ENCODE measurements around the gene ARID4B. TPM values are rescaled to one million over a fixed set of nuclear protein-coding genes. Genes with fewer than 3 reads are reported as not detected.
A peak's percentile ranks its signal among the peaks of the same experiment; 100 is the strongest.
"Not testable (repeated sequence)": the region's sequence is repeated elsewhere in the genome, so short reads cannot be mapped to it uniquely, and the experiment has no call there.

Gene ARID4B
- polyA plus RNA-seq, 2 of the 4 experiments (the other 2 are of a cell fraction): 14.9 to 16.0 TPM

DNA sequence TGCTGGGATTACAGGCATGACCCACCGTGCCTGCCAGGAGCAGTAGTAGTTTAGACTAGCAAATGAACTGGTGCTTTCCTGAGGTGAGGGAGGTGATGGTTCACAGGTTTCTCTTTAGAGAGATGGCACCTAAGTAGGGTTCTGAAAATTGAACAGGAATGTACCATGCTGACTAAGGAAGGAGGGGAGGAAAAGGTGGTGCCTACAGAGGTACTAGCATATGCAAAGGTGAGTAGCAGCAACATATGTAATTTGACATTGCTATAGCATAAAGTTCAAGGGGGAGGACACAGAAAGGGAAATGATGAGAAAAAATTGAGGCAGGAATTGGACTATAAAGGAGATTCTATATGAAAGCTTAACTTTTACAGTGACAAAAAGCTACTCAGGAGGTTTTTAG is 101.0 kb downstream of the ARID4B start:
- CTCF ChIA-PET: no interaction called here
- Histone ChIP-seq H3K4me2 (no peak overlapping the region), H3K27ac (no peak overlapping the region), H3K4me1 (no peaks in the 10 kb centered on the region), H3K4me3 (no peak overlapping the region), H3K9me3 (no peaks in the 10 kb centered on the region)
- POLR2A ChIA-PET: no interaction called here
- WGBS (ENCODE audit: missing lambda C conversion rate): 78% methylated on average over 1 of the region's 1 CpG
- ATAC-seq (no peak), DNase-seq (ENCODE audit: low read depth in 1 of 2, low spot score in 1 of 2) (no peak), FAIRE-seq (no peak)
- TF ChIP-seq CBX2 (IDR thresholded peaks at IDR 0.05; ENCODE audit: borderline replicate concordance, low read depth): no peak

DNA sequence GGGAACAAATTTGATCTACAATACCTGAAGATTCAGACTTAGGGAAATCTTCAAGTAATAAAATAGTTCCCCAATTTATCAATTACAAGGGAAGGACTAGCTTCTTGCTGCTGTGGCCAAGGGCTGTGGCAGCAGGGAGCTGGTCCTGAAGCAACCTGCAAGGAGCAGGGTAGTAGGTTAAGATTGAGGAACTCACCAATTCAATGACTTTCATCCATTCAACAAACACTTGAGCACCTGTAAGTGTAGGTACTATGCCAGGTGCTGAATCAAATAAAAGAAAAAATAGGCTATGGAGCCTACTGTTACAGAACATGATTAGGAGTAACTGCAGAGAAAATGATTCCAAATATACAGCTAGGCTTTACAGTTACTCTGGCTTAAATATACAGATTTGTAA is 102.7 kb downstream of the ARID4B start:
- ChIA-PET POLR2A (no interaction called here), CTCF (interaction anchor here (0.9 to 1.4 kb wide), 3 partner anchors 44 to 190 kb away, joined by 3 to 4 read pairs (median 4); no protein-coding TSS in a partner anchor)
- Histone ChIP-seq H3K4me1 (no peaks in the 10 kb centered on the region), H3K4me2 (no peak overlapping the region), H3K27ac (no peak overlapping the region), H3K4me3 (no peak overlapping the region), H3K9me3 (no peaks in the 10 kb centered on the region)
- DNase-seq (ENCODE audit: low read depth in 1 of 2, low spot score in 1 of 2) (no peak), FAIRE-seq (no peak), ATAC-seq (no peak)
- TF ChIP-seq EHMT2 (IDR thresholded peaks at IDR 0.05; ENCODE audit: low read depth) (no peak), CTCF (IDR thresholded peaks at IDR 0.05) (no peak), ZSCAN20 (CRISPR knock-in tag; IDR thresholded peaks at IDR 0.05) (no peak), USF2 (IDR thresholded peaks at IDR 0.05) (no peak), HOXB5 (CRISPR knock-in tag; IDR thresholded peaks at IDR 0.05) (no peak), RCOR1 (IDR thresholded peaks at IDR 0.05; ENCODE audit: low read depth, low read length) (no peak), CBX2 (IDR thresholded peaks at IDR 0.05; ENCODE audit: borderline replicate concordance, low read depth) (no peak)
- TF ChIP-seq, protein P1, sequence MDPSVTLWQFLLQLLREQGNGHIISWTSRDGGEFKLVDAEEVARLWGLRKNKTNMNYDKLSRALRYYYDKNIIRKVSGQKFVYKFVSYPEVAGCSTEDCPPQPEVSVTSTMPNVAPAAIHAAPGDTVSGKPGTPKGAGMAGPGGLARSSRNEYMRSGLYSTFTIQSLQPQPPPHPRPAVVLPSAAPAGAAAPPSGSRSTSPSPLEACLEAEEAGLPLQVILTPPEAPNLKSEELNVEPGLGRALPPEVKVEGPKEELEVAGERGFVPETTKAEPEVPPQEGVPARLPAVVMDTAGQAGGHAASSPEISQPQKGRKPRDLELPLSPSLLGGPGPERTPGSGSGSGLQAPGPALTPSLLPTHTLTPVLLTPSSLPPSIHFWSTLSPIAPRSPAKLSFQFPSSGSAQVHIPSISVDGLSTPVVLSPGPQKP (IDR thresholded peaks at IDR 0.05; ENCODE audit: low read depth, low read length): no peak

DNA sequence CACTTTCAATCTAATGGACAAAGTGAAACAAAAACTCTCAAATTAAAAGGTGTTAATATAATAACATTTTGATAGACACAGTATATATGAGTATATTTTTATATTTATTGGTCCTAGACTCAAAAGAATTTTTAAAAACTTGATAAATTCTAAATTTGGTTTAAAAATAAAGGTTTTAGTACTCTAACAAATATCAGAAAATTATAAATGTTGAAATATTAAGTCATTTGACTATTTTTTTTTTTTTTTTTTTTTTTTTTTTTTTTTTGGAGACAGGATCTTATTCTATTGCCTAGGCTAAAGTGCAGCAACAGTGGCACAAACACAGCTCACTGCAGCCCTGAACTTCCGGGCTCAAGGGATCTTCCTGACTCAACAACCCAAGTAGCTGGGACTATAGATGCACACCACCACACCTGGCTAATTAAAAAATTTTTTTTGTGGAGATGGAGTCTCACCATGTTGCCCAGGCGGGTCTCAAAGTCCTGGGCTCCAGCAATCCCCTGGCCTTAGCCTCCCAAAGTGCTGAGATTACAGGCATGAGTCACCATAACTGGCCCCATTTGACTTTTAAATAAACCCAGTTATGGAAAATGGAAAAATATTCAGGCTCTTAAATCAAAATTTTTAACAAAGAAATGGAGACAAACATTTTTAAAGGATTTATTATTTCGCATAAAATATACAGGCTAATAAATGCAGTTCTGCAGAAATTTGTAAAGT is 106.2 kb downstream of the ARID4B start:
- ATAC-seq (no peak), FAIRE-seq (no peak), DNase-seq (ENCODE audit: low read depth in 1 of 2, low spot score in 1 of 2) (no peak)
- WGBS (ENCODE audit: missing lambda C conversion rate): 96% methylated on average over 3 of the region's 3 CpGs
- ChIA-PET POLR2A (no interaction called here), CTCF (interaction anchor here (0.6 to 2.1 kb wide), 4 partner anchors 9 to 246 kb away, joined by 3 to 4 read pairs (median 4); no protein-coding TSS in a partner anchor)
- Histone ChIP-seq H3K4me1 (no peaks in the 10 kb centered on the region), H3K4me2 (no peak overlapping the region), H3K27ac (no peak overlapping the region), H3K9me3 (no peaks in the 10 kb centered on the region), H3K4me3 (no peak overlapping the region)
- TF ChIP-seq FOSL2 (IDR thresholded peaks at IDR 0.05) (no peak), FOSL2 (CRISPR knock-in tag; IDR thresholded peaks at IDR 0.05) (peak; percentile 24; the same call in 1 of the 2 replicates), ZNF302 (CRISPR knock-in tag; IDR thresholded peaks at IDR 0.05) (no peak)

DNA sequence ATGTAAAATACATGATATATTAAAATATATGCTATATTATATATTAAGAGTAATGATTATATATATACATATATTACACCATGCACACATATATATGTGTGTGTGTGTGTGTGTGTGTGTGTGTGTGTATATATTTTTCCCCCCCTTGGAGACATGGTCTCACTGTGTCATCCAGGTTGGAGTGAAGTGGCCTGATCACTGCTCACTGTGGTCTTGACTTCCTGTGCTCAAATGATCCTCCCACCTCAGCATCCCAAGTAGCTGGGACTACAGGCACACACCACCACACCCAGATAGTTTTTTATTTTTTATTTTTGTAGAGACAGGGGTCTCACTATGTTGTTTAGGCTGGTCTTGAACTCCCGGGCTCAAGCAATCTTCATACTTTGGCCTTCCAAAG is 112.5 kb downstream of the ARID4B start:
- Histone ChIP-seq H3K27ac (no peak overlapping the region), H3K4me3 (no peak overlapping the region), H3K9me3 (no peaks in the 10 kb centered on the region), H3K4me2 (no peak overlapping the region), H3K4me1 (no peaks in the 10 kb centered on the region)
- FAIRE-seq: no peak
- CTCF ChIA-PET: interaction anchor here (0.6 to 1.4 kb wide), 3 partner anchors 26 to 202 kb away, joined by 3 to 4 read pairs (median 3); no protein-coding TSS in a partner anchor
- TF ChIP-seq RCOR1 (IDR thresholded peaks at IDR 0.05; ENCODE audit: low read depth, low read length) (no peak), FOXS1 (CRISPR knock-in tag; IDR thresholded peaks at IDR 0.05) (no peak), HDAC2 (IDR thresholded peaks at IDR 0.05) (no peak), GATA3 (IDR thresholded peaks at IDR 0.05; ENCODE audit: borderline replicate concordance) (no peak), KDM5A (IDR thresholded peaks at IDR 0.05) (no peak)
- WGBS (ENCODE audit: missing lambda C conversion rate): 91% methylated on average over 1 of the region's 1 CpG
- no peak for ATAC-seq
- DNase-seq (ENCODE audit: low read depth in 1 of 2, low spot score in 1 of 2): no peak
- POLR2A ChIA-PET: no interaction called here

- FAIRE-seq: not testable (repeated sequence)
- CTCF ChIA-PET: interaction anchor here (1.1 to 1.4 kb wide), 2 partner anchors 26 to 202 kb away, joined by 3 to 4 read pairs; no protein-coding TSS in a partner anchor
These were observed 113.0 kb downstream of the ARID4B start for GRCh38 chr1:235214962-235215361.

More at GRCh38 chr1:235214962-235215361, 113.0 kb downstream of the ARID4B start:
- 97% methylated on average over 2 of the region's 2 CpGs for WGBS (ENCODE audit: missing lambda C conversion rate)
- H3K27ac ChIP-seq; H3K4me2 ChIP-seq; H3K4me1 ChIP-seq; H3K4me3 ChIP-seq; H3K9me3 ChIP-seq; POLR2A ChIA-PET; ATAC-seq; DNase-seq (ENCODE audit: low read depth in 1 of 2, low spot score in 1 of 2): not testable (repeated sequence)
